ENCODE measurements around the gene MYO3B.

MYO3B gene

GRCh38 chr2:170485254-170486026 is 307.5 kb downstream of the MYO3B start:
- Histone ChIP-seq H3K79me2 (ENCODE audit: control insufficient read depth, low read length) (no peaks in the 10 kb centered on the region), H3K9me3 (ENCODE audit: control insufficient read depth, insufficient read depth, low read length) (no peaks in the 10 kb centered on the region), H3K27ac (ENCODE audit: low read depth, low read length) (no peak overlapping the region), H3K9me2 (replicated peaks; ENCODE audit: control insufficient read depth, low read length) (no peaks in the 10 kb centered on the region), H3K4me3 (ENCODE audit: low read length) (no peak overlapping the region), H3K36me3 (ENCODE audit: control insufficient read depth, low read length) (no peaks in the 10 kb centered on the region), H3F3A (ENCODE audit: control insufficient read depth, insufficient read depth) (no peaks in the 10 kb centered on the region), H3K4me2 (ENCODE audit: low read length) (no peak overlapping the region), H3K27me3 (ENCODE audit: control insufficient read depth, low read length) (no peaks in the 10 kb centered on the region), H4K20me1 (ENCODE audit: control insufficient read depth, insufficient read depth, low read depth, low read length) (no peaks in the 10 kb centered on the region), H3K4me1 (ENCODE audit: control insufficient read depth, low read length) (no peaks in the 10 kb centered on the region)
- TF ChIP-seq EZH2phosphoT487 (IDR thresholded peaks at IDR 0.05; ENCODE audit: borderline replicate concordance, low read length), result no peak
- TF ChIP-seq, protein P1, sequence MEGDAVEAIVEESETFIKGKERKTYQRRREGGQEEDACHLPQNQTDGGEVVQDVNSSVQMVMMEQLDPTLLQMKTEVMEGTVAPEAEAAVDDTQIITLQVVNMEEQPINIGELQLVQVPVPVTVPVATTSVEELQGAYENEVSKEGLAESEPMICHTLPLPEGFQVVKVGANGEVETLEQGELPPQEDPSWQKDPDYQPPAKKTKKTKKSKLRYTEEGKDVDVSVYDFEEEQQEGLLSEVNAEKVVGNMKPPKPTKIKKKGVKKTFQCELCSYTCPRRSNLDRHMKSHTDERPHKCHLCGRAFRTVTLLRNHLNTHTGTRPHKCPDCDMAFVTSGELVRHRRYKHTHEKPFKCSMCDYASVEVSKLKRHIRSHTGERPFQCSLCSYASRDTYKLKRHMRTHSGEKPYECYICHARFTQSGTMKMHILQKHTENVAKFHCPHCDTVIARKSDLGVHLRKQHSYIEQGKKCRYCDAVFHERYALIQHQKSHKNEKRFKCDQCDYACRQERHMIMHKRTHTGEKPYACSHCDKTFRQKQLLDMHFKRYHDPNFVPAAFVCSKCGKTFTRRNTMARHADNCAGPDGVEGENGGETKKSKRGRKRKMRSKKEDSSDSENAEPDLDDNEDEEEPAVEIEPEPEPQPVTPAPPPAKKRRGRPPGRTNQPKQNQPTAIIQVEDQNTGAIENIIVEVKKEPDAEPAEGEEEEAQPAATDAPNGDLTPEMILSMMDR (IDR thresholded peaks at IDR 0.05; ENCODE audit: low read depth, low read length, poor library complexity, severe bottlenecking), result no peak

GRCh38 chr2:170486730-170487129 is 308.8 kb downstream of the MYO3B start:
- Histone ChIP-seq H3K4me2 (ENCODE audit: low read length) (no peak overlapping the region), H3K9me3 (ENCODE audit: control insufficient read depth, insufficient read depth, low read length) (no peaks in the 10 kb centered on the region), H3K27me3 (ENCODE audit: control insufficient read depth, low read length) (no peaks in the 10 kb centered on the region), H3K4me1 (ENCODE audit: control insufficient read depth, low read length) (no peaks in the 10 kb centered on the region), H3K27ac (ENCODE audit: low read depth, low read length) (no peak overlapping the region), H4K20me1 (ENCODE audit: control insufficient read depth, insufficient read depth, low read depth, low read length) (no peaks in the 10 kb centered on the region), H3K79me2 (ENCODE audit: control insufficient read depth, low read length) (no peaks in the 10 kb centered on the region), H3K9me2 (replicated peaks; ENCODE audit: control insufficient read depth, low read length) (no peaks in the 10 kb centered on the region), H3K4me3 (ENCODE audit: low read length) (no peak overlapping the region), H3F3A (ENCODE audit: control insufficient read depth, insufficient read depth) (no peaks in the 10 kb centered on the region), H3K36me3 (ENCODE audit: control insufficient read depth, low read length) (no peaks in the 10 kb centered on the region)
- TF ChIP-seq EZH2phosphoT487 (IDR thresholded peaks at IDR 0.05; ENCODE audit: borderline replicate concordance, low read length), result no peak
- TF ChIP-seq, protein P1 (IDR thresholded peaks at IDR 0.05; ENCODE audit: low read depth, low read length, poor library complexity, severe bottlenecking), result no peak

- Histone ChIP-seq H3F3A (ENCODE audit: control insufficient read depth, insufficient read depth) (no peaks in the 10 kb centered on the region), H3K36me3 (ENCODE audit: control insufficient read depth, low read length) (no peaks in the 10 kb centered on the region), H3K9me3 (ENCODE audit: control insufficient read depth, insufficient read depth, low read length) (no peaks in the 10 kb centered on the region), H3K4me1 (ENCODE audit: control insufficient read depth, low read length) (no peaks in the 10 kb centered on the region), H3K79me2 (ENCODE audit: control insufficient read depth, low read length) (no peaks in the 10 kb centered on the region), H3K4me2 (ENCODE audit: low read length) (no peak overlapping the region), H4K20me1 (ENCODE audit: control insufficient read depth, insufficient read depth, low read depth, low read length) (no peaks in the 10 kb centered on the region), H3K4me3 (ENCODE audit: low read length) (no peak overlapping the region), H3K9me2 (replicated peaks; ENCODE audit: control insufficient read depth, low read length) (no peaks in the 10 kb centered on the region), H3K27ac (ENCODE audit: low read depth, low read length) (no peak overlapping the region), H3K27me3 (ENCODE audit: control insufficient read depth, low read length) (no peaks in the 10 kb centered on the region)
- TF ChIP-seq, protein P1 (IDR thresholded peaks at IDR 0.05; ENCODE audit: low read depth, low read length, poor library complexity, severe bottlenecking), result no peak
- TF ChIP-seq EZH2phosphoT487 (IDR thresholded peaks at IDR 0.05; ENCODE audit: borderline replicate concordance, low read length), result no peak
Observed at GRCh38 chr2:170488807-170489206, 310.9 kb downstream of the MYO3B start.

Data from DOHH2 (cell line).